HEK293 (cell line): ENCODE measurements around the gene JOSD1.

Experiments
- CTCF ChIA-PET: fragments of 350-600 bp; formaldehyde crosslinking; extraction: SDS; loops from one replicate; lab custom pipeline; 2021; ENCODE audit warnings: antibody characterized with exemption; lab: Yijun Ruan, JAX
- POLR2A ChIA-PET: fragments of 300-600 bp; formaldehyde crosslinking; extraction: SDS; loops from one replicate; lab custom pipeline; 2020; ENCODE audit warnings: antibody characterized with exemption, inconsistent platforms; lab: Yijun Ruan, JAX
- H3K27ac ChIP-seq: fragments of 200-500 bp; sonication (Bioruptor generic); 2 replicates; pipeline ENCODE4 v1.5.1; 2014; ENCODE audit warnings: low read depth, low read length, control low read depth, inconsistent platforms; ENCODE audit errors: extremely low read depth
- H3K36me3 ChIP-seq, 2 experiments: fragments of 200-500 bp in 1 of 2; sonication (Bioruptor generic) in 1 of 2; 1 replicate in 1 of 2; 2 replicates in 1 of 2; pipeline ENCODE4 v1.5.1; 2014 to 2017; ENCODE audit warnings: inconsistent platforms in 2 of 2, low read length in 2 of 2; ENCODE audit not compliant: control insufficient read depth in 2 of 2, insufficient read depth in 1 of 2
- H3K4me1 ChIP-seq: fragments of 200-500 bp; sonication (Bioruptor generic); 2 replicates; pipeline ENCODE4 v1.5.1; 2014; ENCODE audit warnings: mild to moderate bottlenecking, low read length, inconsistent platforms; ENCODE audit not compliant: control insufficient read depth, insufficient read depth
- H3K4me3 ChIP-seq: 2 replicates; pipeline ENCODE4 v1.5.1; 2011; ENCODE audit warnings: low read depth, mild to moderate bottlenecking, control low read depth, low read length, moderate library complexity
- H3K9me3 ChIP-seq: fragments of 200-500 bp; sonication (Bioruptor generic); 2 replicates; pipeline ENCODE4 v1.5.1; 2014; ENCODE audit warnings: low read depth, low read length, inconsistent platforms; ENCODE audit not compliant: control insufficient read depth, insufficient read depth
- ZBTB10 ChIP-seq: fragments of 450-650 bp; formaldehyde crosslinking; IDR thresholded peaks from 2 replicates; pipeline ENCODE4 v1.5.1; 2016; ENCODE audit warnings: missing biosample characterization, missing genetic modification characterization
- ZNF121 ChIP-seq: fragments of 450-650 bp; formaldehyde crosslinking; IDR thresholded peaks from 2 replicates; pipeline ENCODE4 v1.5.1; 2016; ENCODE audit warnings: missing biosample characterization, missing genetic modification characterization
- ZNF133 ChIP-seq: fragments of 450-650 bp; formaldehyde crosslinking; IDR thresholded peaks from 2 replicates; pipeline ENCODE4 v1.5.1; 2016; ENCODE audit warnings: missing biosample characterization, missing genetic modification characterization
- ZNF2 ChIP-seq: fragments of 450-650 bp; formaldehyde crosslinking; IDR thresholded peaks from 2 replicates; pipeline ENCODE4 v1.5.1; 2016; ENCODE audit warnings: missing biosample characterization, missing genetic modification characterization
- ZNF214 ChIP-seq: fragments of 450-650 bp; formaldehyde crosslinking; IDR thresholded peaks from 2 replicates; pipeline ENCODE4 v1.5.1; 2017; ENCODE audit warnings: missing biosample characterization, mild to moderate bottlenecking, missing genetic modification characterization, borderline replicate concordance
- ZNF341 ChIP-seq: fragments of 450-650 bp; formaldehyde crosslinking; IDR thresholded peaks from 2 replicates; pipeline ENCODE4; 2016; ENCODE audit warnings: low read depth, missing biosample characterization, missing genetic modification characterization
- ZNF350 ChIP-seq: fragments of 450-650 bp; formaldehyde crosslinking; IDR thresholded peaks from 2 replicates; pipeline ENCODE4 v1.5.0; 2017; ENCODE audit warnings: missing biosample characterization, mild to moderate bottlenecking, missing genetic modification characterization
- ZNF362 ChIP-seq: fragments of 450-650 bp; formaldehyde crosslinking; IDR thresholded peaks from 2 replicates; pipeline ENCODE4 v1.5.1; 2016; ENCODE audit warnings: missing biosample characterization, missing genetic modification characterization
- ZNF514 ChIP-seq: fragments of 450-650 bp; formaldehyde crosslinking; IDR thresholded peaks from 2 replicates; pipeline ENCODE4 v1.5.1; 2016; ENCODE audit warnings: missing biosample characterization, missing genetic modification characterization
- ZNF548 ChIP-seq: fragments of 450-650 bp; formaldehyde crosslinking; IDR thresholded peaks from 2 replicates; pipeline ENCODE4 v1.5.1; 2016; ENCODE audit warnings: missing biosample characterization, missing genetic modification characterization
- ZNF561 ChIP-seq: fragments of 450-650 bp; IDR thresholded peaks from 2 replicates; pipeline ENCODE4 v1.5.1; 2018; ENCODE audit warnings: missing biosample characterization, missing genetic modification characterization, borderline replicate concordance
- ZNF621 ChIP-seq: fragments of 450-650 bp; formaldehyde crosslinking; IDR thresholded peaks from 2 replicates; pipeline ENCODE4 v1.5.1; 2017; ENCODE audit warnings: missing biosample characterization, missing genetic modification characterization
- ZNF629 ChIP-seq: fragments of 450-650 bp; formaldehyde crosslinking; IDR thresholded peaks from 2 replicates; pipeline ENCODE4 v1.5.1; 2017; ENCODE audit warnings: missing biosample characterization, missing genetic modification characterization
- ZNF658 ChIP-seq: fragments of 450-650 bp; formaldehyde crosslinking; IDR thresholded peaks from 2 replicates; pipeline ENCODE4; 2016; ENCODE audit warnings: missing biosample characterization, missing genetic modification characterization
- ZNF670 ChIP-seq: fragments of 450-650 bp; formaldehyde crosslinking; IDR thresholded peaks from 2 replicates; pipeline ENCODE4 v1.5.1; 2016; ENCODE audit warnings: missing biosample characterization, missing genetic modification characterization, low read depth
- ZSCAN30 ChIP-seq: fragments of 450-650 bp; IDR thresholded peaks from 2 replicates; pipeline ENCODE4 v1.5.1; 2018; ENCODE audit warnings: missing biosample characterization, mild to moderate bottlenecking, missing genetic modification characterization, moderate library complexity
- TF ChIP-seq, protein P1 (sequence below): fragments of 450-650 bp; formaldehyde crosslinking; IDR thresholded peaks from 2 replicates; pipeline ENCODE4 v1.5.1; 2016; ENCODE audit warnings: missing biosample characterization, missing genetic modification characterization
- TF ChIP-seq, protein P2 (sequence below): fragments of 450-650 bp; IDR thresholded peaks from 2 replicates; pipeline ENCODE4 v1.5.1; 2018; ENCODE audit warnings: missing biosample characterization, mild to moderate bottlenecking, missing genetic modification characterization
- TF ChIP-seq, protein P3 (sequence below): fragments of 450-650 bp; formaldehyde crosslinking; IDR thresholded peaks from 2 replicates; pipeline ENCODE4 v1.5.1; 2017; ENCODE audit warnings: missing biosample characterization, missing genetic modification characterization

Gene JOSD1

GRCh38 chr22:38734421-38735100, 33.8 kb upstream of the JOSD1 start:
- no peak for TF ChIP-seq ZNF548 (tag by site-specific recombination)
- TF ChIP-seq ZNF670: no peak
- no peak for TF ChIP-seq ZBTB10 (tag by site-specific recombination)
- no peak for TF ChIP-seq ZNF121 (tag by site-specific recombination)
- TF ChIP-seq ZNF214 (tag by site-specific recombination): no peak
- TF ChIP-seq ZNF658 (tag by site-specific recombination): no peak
- no peak for TF ChIP-seq ZNF629 (tag by site-specific recombination)
- no peak for TF ChIP-seq ZNF341 (tag by site-specific recombination)
- no peak for TF ChIP-seq ZNF362 (tag by site-specific recombination)
- TF ChIP-seq, protein P1, sequence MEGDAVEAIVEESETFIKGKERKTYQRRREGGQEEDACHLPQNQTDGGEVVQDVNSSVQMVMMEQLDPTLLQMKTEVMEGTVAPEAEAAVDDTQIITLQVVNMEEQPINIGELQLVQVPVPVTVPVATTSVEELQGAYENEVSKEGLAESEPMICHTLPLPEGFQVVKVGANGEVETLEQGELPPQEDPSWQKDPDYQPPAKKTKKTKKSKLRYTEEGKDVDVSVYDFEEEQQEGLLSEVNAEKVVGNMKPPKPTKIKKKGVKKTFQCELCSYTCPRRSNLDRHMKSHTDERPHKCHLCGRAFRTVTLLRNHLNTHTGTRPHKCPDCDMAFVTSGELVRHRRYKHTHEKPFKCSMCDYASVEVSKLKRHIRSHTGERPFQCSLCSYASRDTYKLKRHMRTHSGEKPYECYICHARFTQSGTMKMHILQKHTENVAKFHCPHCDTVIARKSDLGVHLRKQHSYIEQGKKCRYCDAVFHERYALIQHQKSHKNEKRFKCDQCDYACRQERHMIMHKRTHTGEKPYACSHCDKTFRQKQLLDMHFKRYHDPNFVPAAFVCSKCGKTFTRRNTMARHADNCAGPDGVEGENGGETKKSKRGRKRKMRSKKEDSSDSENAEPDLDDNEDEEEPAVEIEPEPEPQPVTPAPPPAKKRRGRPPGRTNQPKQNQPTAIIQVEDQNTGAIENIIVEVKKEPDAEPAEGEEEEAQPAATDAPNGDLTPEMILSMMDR (tag by site-specific recombination): no peak
- TF ChIP-seq, protein P2, sequence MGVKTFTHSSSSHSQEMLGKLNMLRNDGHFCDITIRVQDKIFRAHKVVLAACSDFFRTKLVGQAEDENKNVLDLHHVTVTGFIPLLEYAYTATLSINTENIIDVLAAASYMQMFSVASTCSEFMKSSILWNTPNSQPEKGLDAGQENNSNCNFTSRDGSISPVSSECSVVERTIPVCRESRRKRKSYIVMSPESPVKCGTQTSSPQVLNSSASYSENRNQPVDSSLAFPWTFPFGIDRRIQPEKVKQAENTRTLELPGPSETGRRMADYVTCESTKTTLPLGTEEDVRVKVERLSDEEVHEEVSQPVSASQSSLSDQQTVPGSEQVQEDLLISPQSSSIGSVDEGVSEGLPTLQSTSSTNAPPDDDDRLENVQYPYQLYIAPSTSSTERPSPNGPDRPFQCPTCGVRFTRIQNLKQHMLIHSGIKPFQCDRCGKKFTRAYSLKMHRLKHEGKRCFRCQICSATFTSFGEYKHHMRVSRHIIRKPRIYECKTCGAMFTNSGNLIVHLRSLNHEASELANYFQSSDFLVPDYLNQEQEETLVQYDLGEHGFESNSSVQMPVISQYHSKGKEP (tag by site-specific recombination): no peak
- no peak for TF ChIP-seq ZSCAN30 (tag by site-specific recombination)
- no peak for TF ChIP-seq ZNF514 (tag by site-specific recombination)
- no peak for TF ChIP-seq ZNF350
- TF ChIP-seq ZNF561 (tag by site-specific recombination): no peak
- no peak for TF ChIP-seq ZNF133
- no peak for TF ChIP-seq ZNF621 (tag by site-specific recombination)
- TF ChIP-seq, protein P3, sequence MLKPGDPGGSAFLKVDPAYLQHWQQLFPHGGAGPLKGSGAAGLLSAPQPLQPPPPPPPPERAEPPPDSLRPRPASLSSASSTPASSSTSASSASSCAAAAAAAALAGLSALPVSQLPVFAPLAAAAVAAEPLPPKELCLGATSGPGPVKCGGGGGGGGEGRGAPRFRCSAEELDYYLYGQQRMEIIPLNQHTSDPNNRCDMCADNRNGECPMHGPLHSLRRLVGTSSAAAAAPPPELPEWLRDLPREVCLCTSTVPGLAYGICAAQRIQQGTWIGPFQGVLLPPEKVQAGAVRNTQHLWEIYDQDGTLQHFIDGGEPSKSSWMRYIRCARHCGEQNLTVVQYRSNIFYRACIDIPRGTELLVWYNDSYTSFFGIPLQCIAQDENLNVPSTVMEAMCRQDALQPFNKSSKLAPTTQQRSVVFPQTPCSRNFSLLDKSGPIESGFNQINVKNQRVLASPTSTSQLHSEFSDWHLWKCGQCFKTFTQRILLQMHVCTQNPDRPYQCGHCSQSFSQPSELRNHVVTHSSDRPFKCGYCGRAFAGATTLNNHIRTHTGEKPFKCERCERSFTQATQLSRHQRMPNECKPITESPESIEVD: no peak
- TF ChIP-seq ZNF2: no peak
- Histone ChIP-seq H3K4me3 (no peak overlapping the region), H3K27ac (peak overlapping the region; percentile 53; the same call in 1 of the 2 replicates), H3K9me3 (no peaks in the 10 kb centered on the region), H3K36me3 (peaks cover 21 to 96% of the 10 kb centered on the region in 2 experiments; a peak in 2 of 3 replicates), H3K4me1 (no peaks in the 10 kb centered on the region)
- ChIA-PET POLR2A (interaction anchor here (0.7 to 3.0 kb wide), 4 partner anchors 8 to 116 kb away, joined by 3 to 23 read pairs (median 4); no protein-coding TSS in a partner anchor), CTCF (interaction anchor here (0.6 to 3.8 kb wide), 10 partner anchors 10 to 682 kb away, joined by 3 to 39 read pairs (median 4); no protein-coding TSS in a partner anchor)
